GM23338 (cell line): ENCODE measurements around the gene LMOD3. TPM values are rescaled to one million over a fixed set of nuclear protein-coding genes. Genes with fewer than 3 reads are reported as not detected.

Experiments
- ATAC-seq: fragments of 200-7000 bp; cut with Tn5 transposase; 3 replicates; pipeline ENCODE4 v1.9.1; 2020
- DNase-seq: peaks from one replicate; pipeline ENCODE4 v3.0.0-alpha.2; 2015; ENCODE audit warnings: low spot score
- H2AFZ ChIP-seq: fragments of 200-600 bp; sonication (generic); 2 replicates; pipeline ENCODE4 v1.8.0; 2016; ENCODE audit warnings: antibody characterized with exemption, mild to moderate bottlenecking, moderate library complexity
- H3F3A ChIP-seq: fragments of 200-600 bp; sonication (generic); replicated peaks from 2 replicates; pipeline ENCODE4 v1.8.0; 2017; ENCODE audit warnings: antibody characterized with exemption, mixed run types, low read depth
- H3K27ac ChIP-seq: fragments of 200-600 bp; sonication (generic); 2 replicates; pipeline ENCODE4 v1.6.1; 2016; ENCODE audit warnings: low read depth
- H3K27me3 ChIP-seq: fragments of 200-600 bp; sonication (generic); 2 replicates; pipeline ENCODE4 v1.8.0; 2016; ENCODE audit warnings: mild to moderate bottlenecking, mixed run types, moderate library complexity; ENCODE audit not compliant: insufficient read depth
- H3K36me3 ChIP-seq: fragments of 200-600 bp; sonication (generic); 2 replicates; pipeline ENCODE4 v1.8.0; 2016; ENCODE audit warnings: mild to moderate bottlenecking; ENCODE audit not compliant: insufficient read depth
- H3K4me1 ChIP-seq: fragments of 200-600 bp; sonication (generic); 2 replicates; pipeline ENCODE4 v1.8.0; 2016; ENCODE audit warnings: mild to moderate bottlenecking, moderate library complexity; ENCODE audit not compliant: insufficient read depth
- H3K4me2 ChIP-seq: fragments of 200-600 bp; sonication (generic); 2 replicates; pipeline ENCODE4 v1.7.1; 2017; ENCODE audit warnings: mixed run types
- H3K4me3 ChIP-seq: fragments of 200-600 bp; sonication (generic); 2 replicates; pipeline ENCODE4 v1.6.1; 2016; ENCODE audit warnings: mixed run types
- H3K79me2 ChIP-seq: fragments of 200-600 bp; sonication (generic); replicated peaks from 2 replicates; pipeline ENCODE4 v1.8.0; 2017; ENCODE audit warnings: mild to moderate bottlenecking; ENCODE audit not compliant: insufficient read depth
- H3K9me2 ChIP-seq: fragments of 200-600 bp; sonication (generic); 2 replicates; pipeline ENCODE4 v1.8.0; 2017; ENCODE audit not compliant: insufficient read depth
- H4K20me1 ChIP-seq: fragments of 200-600 bp; sonication (generic); replicated peaks from 2 replicates; pipeline ENCODE4 v1.8.0; 2017; ENCODE audit warnings: mild to moderate bottlenecking; ENCODE audit not compliant: insufficient read depth
- H3K27ac Mint-ChIP-seq: 2 replicates; pipeline ENCODE4 v1.8.0; 2020; ENCODE audit warnings: inconsistent platforms, mild to moderate bottlenecking, moderate library complexity, mixed read lengths
- H3K27me3 Mint-ChIP-seq: 3 replicates; pipeline ENCODE4 v1.8.0; 2022; ENCODE audit warnings: low read depth, mild to moderate bottlenecking, moderate library complexity, mixed read lengths, inconsistent platforms; ENCODE audit not compliant: insufficient read depth, poor library complexity
- H3K36me3 Mint-ChIP-seq: 3 replicates; pipeline ENCODE4 v1.8.0; 2021; ENCODE audit warnings: low read depth, mild to moderate bottlenecking, inconsistent platforms, moderate library complexity, mixed read lengths
- H3K4me1 Mint-ChIP-seq: 3 replicates; pipeline ENCODE4 v1.8.0; 2020; ENCODE audit warnings: mild to moderate bottlenecking, inconsistent platforms, mixed read lengths
- H3K4me3 Mint-ChIP-seq: 3 replicates; pipeline ENCODE4 v1.8.0; 2021; ENCODE audit warnings: moderate library complexity, mild to moderate bottlenecking, inconsistent platforms, mixed read lengths
- H3K9me3 Mint-ChIP-seq: 3 replicates; pipeline ENCODE4 v1.8.0; 2020; ENCODE audit warnings: moderate library complexity, mild to moderate bottlenecking, inconsistent platforms, mixed read lengths
- CREB1 ChIP-seq: fragments of 250-450 bp; sonication (Bioruptor Pico); IDR thresholded peaks from 2 replicates; pipeline ENCODE4 v1.5.0; 2020; ENCODE audit warnings: low read depth, mild to moderate bottlenecking, moderate library complexity
- ETS1 ChIP-seq: IDR thresholded peaks from 2 replicates; pipeline ENCODE4 v1.6.1; 2016; ENCODE audit warnings: antibody characterized with exemption
- EZH2 ChIP-seq: fragments of 200-600 bp; sonication (generic); IDR thresholded peaks from one replicate; pipeline ENCODE4 v1.8.0; 2017; ENCODE audit warnings: antibody characterized with exemption, mild to moderate bottlenecking, low read depth; ENCODE audit not compliant: unreplicated experiment
- JUNB ChIP-seq: IDR thresholded peaks from one replicate; pipeline ENCODE4 v1.6.1; 2016; ENCODE audit warnings: antibody characterized with exemption; ENCODE audit not compliant: unreplicated experiment
- NANOG ChIP-seq: IDR thresholded peaks from 2 replicates; pipeline ENCODE4 v1.6.1; 2016; ENCODE audit warnings: antibody characterized with exemption, borderline replicate concordance
- STAT1 ChIP-seq: IDR thresholded peaks from one replicate; pipeline ENCODE4 v1.6.1; 2016; ENCODE audit warnings: antibody characterized with exemption; ENCODE audit not compliant: unreplicated experiment
- ZNF114 ChIP-seq: fragments of 250-450 bp; sonication (Bioruptor Pico); IDR thresholded peaks from 2 replicates; pipeline ENCODE4 v1.5.0; 2020; ENCODE audit warnings: mild to moderate bottlenecking, moderate library complexity
- ZNF462 ChIP-seq: fragments of 250-450 bp; sonication (Bioruptor Pico); IDR thresholded peaks from 2 replicates; pipeline ENCODE4 v1.5.0; 2020; ENCODE audit warnings: mild to moderate bottlenecking, moderate library complexity
- polyA plus RNA-seq: library from polyadenylated mRNA; unstranded; fragments of >200 nt; fragmentation: Nextera tagmentation; extraction: Ambion mirVana; gene quantifications from 2 replicates; pipeline ENCODE4 v1.2.1, GENCODE V29; 2016
- total RNA-seq: library from RNA; depleted of rRNA; stranded (reverse); fragments of >200 nt; shearing (Covaris generic); gene quantifications from 2 replicates; pipeline ENCODE4 v1.2.3, GENCODE V29; 2014

Gene LMOD3
- total and polyA plus RNA-seq, 2 experiments from 2014 or later, result 0.06 TPM; not detected in 1

GRCh38 chr3:69082805-69083204, 39.6 kb downstream of the LMOD3 start (continued):
- TF ChIP-seq ZNF462 (no peak), ZNF114 (no peak), NANOG (no peak), EZH2 (no peak), CREB1 (CRISPR knock-in tag) (no peak), JUNB (no peak), ETS1 (no peak)

- Histone ChIP-seq H3K27me3 (no peaks in the 10 kb centered on the region), H3K4me2 (no peak overlapping the region), H3K27ac (no peak overlapping the region), H3K4me3 (no peak overlapping the region), H4K20me1 (no peaks in the 10 kb centered on the region), H3K9me2 (no peaks in the 10 kb centered on the region), H3K4me1 (peaks cover 37% of the 10 kb centered on the region), H3K36me3 (no peaks in the 10 kb centered on the region), H2AFZ (no peak overlapping the region), H3K79me2 (peaks cover 29% of the 10 kb centered on the region), H3F3A (no peaks in the 10 kb centered on the region)
- H3K4me1 Mint-ChIP-seq, result peaks cover 44% of the 10 kb centered on the region
- H3K27me3 Mint-ChIP-seq, result no peaks in the 10 kb centered on the region
- peaks cover 3% of the 10 kb centered on the region; the same call in 1 of the 3 replicates for H3K36me3 Mint-ChIP-seq
- H3K9me3 Mint-ChIP-seq, result no peaks in the 10 kb centered on the region
- ATAC-seq (no peak), DNase-seq (no peak)
- H3K27ac Mint-ChIP-seq, result no peak overlapping the region
- H3K4me3 Mint-ChIP-seq, result no peak overlapping the region
- TF ChIP-seq ETS1 (no peak), ZNF462 (no peak), STAT1 (no peak), CREB1 (CRISPR knock-in tag) (no peak)
These were observed 40.0 kb downstream of the LMOD3 start for GRCh38 chr3:69082361-69082760.
